Peyer's patch (tissue), 4 donors: ENCODE data around the gene GASK1A.

Experiments
- POLR2A ChIP-seq, 2 donors: fragments of 450-650 bp; IDR thresholded peaks; one replicate each; pipeline ENCODE4 v1.5.1; 2017; ENCODE audit warnings: antibody characterized with exemption in 2 of 2, mild to moderate bottlenecking in 2 of 2, moderate library complexity in 2 of 2
- TF ChIP-seq, protein P1 (sequence below), 6 experiments: fragments of 450-650 bp in 4 of 6; fragments of 200-600 bp in 2 of 6; sonication (generic) in 1 of 6; IDR thresholded peaks; one replicate each; pipeline ENCODE4 v1.5.1; 2017 to 2019; ENCODE audit warnings: antibody characterized with exemption in 6 of 6, mild to moderate bottlenecking in 3 of 6, moderate library complexity in 1 of 6

- no peak for TF ChIP-seq POLR2A (IDR thresholded peaks at IDR 0.05)
- TF ChIP-seq, protein P1, sequence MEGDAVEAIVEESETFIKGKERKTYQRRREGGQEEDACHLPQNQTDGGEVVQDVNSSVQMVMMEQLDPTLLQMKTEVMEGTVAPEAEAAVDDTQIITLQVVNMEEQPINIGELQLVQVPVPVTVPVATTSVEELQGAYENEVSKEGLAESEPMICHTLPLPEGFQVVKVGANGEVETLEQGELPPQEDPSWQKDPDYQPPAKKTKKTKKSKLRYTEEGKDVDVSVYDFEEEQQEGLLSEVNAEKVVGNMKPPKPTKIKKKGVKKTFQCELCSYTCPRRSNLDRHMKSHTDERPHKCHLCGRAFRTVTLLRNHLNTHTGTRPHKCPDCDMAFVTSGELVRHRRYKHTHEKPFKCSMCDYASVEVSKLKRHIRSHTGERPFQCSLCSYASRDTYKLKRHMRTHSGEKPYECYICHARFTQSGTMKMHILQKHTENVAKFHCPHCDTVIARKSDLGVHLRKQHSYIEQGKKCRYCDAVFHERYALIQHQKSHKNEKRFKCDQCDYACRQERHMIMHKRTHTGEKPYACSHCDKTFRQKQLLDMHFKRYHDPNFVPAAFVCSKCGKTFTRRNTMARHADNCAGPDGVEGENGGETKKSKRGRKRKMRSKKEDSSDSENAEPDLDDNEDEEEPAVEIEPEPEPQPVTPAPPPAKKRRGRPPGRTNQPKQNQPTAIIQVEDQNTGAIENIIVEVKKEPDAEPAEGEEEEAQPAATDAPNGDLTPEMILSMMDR (IDR thresholded peaks at IDR 0.05), result no peak
Measured at GRCh38 chr3:43019006-43019809, 40.1 kb downstream of the GASK1A start.
